ENCODE measurements around the gene CCDC200.
"Not testable (repeated sequence)": the region's sequence is repeated elsewhere in the genome, so short reads cannot be mapped to it uniquely, and the experiment has no call there.

The CCDC200 gene

DNA sequence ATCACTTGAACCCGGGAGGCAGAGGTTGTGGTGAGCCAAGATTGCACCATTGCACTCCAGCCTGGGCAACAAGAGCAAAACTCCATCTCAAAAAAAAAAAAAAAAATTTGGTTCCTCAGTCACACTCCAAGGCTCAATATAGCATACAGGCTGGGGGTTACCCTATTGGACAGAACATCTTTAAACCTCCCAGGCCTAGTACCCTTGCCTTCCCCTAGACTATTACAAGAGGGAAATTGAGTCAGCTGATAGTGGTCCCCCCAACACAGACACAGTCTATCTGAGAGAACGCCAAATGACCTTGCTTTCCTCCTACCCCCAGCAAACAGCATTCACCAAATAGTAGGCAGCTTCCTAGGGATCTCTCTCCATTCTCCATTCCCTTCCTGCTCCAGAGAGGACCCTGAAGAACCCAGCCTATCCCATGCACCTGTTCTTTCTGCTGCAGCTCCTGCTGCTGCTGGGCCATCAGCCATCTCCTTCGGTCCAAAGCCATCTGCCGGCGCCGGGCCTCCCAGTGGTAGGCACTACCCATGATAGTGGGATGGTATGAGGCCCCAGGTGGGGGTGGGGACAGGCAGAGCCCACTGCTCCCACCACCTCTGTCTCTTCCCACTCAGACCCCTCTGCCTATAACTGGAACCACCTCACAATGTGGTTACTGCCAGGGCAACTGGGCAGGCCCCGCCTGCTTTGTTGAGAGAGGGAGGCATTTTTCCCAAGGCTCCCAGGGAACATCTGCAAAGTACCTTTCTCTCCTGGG, at the start of gene CCDC200:
Gene CCDC200 (minus strand): TSS at position 604 of the 763 bp plus-strand sequence. CDS start 69 bp downstream, at position 535.
- not testable (repeated sequence) for DNase-seq (ENCODE audit: low read depth, low spot score)

DNA sequence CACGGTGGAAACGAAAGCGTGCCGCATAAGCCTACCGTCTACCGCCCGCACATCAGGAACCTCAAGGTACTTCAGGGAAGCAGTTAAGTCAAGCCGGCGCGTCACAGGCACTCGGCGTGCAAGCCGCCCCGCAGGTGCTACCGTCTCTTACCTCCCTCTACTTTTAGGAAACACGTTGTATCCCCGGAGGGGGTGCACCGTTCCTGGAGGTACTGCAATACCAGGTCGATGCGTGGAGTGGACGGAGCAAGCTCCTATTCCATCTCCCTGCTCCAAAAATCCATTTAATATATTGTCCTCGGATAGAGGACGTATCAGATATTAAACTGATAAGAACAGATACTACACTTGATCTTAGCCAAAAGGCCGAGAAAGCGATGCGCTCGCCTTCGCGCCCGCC, 44.5 kb upstream of the CCDC200 start:
- DNase-seq (ENCODE audit: low read depth, low spot score), result not testable (repeated sequence)

DNA sequence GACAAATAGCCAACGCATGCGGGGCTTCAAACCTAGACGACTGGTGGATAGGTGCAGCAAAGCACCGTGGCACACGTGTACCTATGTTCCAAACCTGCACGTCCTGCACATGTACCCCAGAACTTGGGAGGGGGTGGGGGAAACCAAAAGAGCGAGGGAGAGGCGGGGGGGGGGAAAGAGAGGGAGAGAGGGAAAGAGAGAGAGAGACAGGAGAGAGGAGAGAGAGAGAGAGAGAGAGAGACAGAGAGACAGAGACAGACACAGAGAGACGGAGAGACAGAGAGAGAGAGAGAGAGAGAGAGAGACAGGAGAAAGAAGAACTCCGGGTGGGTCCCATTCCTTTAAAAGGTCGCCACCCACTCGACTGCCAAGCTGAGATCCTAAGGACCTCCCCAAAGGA, 44.1 kb upstream of the CCDC200 start:
- not testable (repeated sequence) for DNase-seq (ENCODE audit: low read depth, low spot score)

DNA sequence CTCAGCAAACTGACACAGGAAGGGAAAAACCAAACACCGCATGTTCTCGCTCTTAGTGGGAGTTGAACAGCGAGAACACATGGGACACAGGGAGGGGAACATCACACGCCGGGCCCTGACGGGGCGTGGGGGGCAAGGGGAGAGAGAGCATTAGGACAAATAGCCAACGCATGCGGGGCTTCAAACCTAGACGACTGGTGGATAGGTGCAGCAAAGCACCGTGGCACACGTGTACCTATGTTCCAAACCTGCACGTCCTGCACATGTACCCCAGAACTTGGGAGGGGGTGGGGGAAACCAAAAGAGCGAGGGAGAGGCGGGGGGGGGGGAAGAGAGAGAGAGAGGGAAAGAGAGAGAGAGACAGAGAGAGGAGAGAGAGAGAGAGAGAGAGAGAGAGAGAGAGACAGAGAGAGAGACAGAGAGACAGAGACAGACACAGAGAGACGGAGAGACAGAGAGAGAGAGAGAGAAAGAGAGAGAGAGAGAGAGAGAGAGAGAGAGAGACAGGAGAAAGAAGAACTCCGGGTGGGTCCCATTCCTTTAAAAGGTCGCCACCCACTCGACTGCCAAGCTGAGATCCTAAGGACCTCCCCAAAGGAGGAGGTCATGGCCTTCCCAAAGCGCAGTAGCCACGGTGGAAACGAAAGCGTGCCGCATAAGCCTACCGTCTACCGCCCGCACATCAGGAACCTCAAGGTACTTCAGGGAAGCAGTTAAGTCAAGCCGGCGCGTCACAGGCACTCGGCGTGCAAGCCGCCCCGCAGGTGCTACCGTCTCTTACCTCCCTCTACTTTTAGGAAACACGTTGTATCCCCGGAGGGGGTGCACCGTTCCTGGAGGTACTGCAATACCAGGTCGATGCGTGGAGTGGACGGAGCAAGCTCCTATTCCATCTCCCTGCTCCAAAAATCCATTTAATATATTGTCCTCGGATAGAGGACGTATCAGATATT, 42.4 kb upstream of the CCDC200 start:
- DNase-seq (ENCODE audit: low read depth, low spot score), result not testable (repeated sequence)

DNA sequence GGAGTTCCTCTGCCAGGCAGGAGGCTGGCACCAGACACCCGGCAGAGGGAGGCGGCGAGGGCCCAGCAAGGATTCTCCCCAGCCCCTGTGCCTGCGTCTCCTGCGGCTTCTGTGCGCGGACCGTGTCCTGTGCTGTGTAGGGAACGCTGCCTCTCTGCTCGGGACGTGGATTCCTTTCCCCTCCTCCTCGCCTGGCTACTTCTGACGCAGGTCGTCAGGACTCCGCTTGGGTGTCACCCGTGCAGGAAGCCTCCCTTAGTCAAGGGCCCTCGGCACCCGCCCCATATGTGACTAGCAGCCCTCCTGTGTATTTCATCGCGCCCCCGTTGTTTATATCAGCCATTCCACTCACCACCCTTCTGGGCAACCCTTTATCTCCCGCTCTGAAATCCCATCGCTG, 18.0 kb upstream of the CCDC200 start:
- DNase-seq (ENCODE audit: low read depth, low spot score), result not testable (repeated sequence)

DNA sequence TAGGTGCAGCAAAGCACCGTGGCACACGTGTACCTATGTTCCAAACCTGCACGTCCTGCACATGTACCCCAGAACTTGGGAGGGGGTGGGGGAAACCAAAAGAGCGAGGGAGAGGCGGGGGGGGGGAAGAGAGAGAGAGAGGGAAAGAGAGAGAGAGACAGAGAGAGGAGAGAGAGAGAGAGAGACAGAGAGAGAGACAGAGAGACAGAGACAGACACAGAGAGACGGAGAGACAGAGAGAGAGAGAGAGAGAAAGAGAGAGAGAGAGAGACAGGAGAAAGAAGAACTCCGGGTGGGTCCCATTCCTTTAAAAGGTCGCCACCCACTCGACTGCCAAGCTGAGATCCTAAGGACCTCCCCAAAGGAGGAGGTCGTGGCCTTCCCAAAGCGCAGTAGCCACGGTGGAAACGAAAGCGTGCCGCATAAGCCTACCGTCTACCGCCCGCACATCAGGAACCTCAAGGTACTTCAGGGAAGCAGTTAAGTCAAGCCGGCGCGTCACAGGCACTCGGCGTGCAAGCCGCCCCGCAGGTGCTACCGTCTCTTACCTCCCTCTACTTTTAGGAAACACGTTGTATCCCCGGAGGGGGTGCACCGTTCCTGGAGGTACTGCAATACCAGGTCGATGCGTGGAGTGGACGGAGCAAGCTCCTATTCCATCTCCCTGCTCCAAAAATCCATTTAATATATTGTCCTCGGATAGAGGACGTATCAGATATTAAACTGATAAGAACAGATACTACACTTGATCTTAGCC, 12.4 kb upstream of the CCDC200 start:
- not testable (repeated sequence) for DNase-seq (ENCODE audit: low read depth, low spot score)

DNA sequence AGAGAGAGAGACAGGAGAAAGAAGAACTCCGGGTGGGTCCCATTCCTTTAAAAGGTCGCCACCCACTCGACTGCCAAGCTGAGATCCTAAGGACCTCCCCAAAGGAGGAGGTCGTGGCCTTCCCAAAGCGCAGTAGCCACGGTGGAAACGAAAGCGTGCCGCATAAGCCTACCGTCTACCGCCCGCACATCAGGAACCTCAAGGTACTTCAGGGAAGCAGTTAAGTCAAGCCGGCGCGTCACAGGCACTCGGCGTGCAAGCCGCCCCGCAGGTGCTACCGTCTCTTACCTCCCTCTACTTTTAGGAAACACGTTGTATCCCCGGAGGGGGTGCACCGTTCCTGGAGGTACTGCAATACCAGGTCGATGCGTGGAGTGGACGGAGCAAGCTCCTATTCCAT, 11.2 kb upstream of the CCDC200 start:
- not testable (repeated sequence) for DNase-seq (ENCODE audit: low read depth, low spot score)

DNA sequence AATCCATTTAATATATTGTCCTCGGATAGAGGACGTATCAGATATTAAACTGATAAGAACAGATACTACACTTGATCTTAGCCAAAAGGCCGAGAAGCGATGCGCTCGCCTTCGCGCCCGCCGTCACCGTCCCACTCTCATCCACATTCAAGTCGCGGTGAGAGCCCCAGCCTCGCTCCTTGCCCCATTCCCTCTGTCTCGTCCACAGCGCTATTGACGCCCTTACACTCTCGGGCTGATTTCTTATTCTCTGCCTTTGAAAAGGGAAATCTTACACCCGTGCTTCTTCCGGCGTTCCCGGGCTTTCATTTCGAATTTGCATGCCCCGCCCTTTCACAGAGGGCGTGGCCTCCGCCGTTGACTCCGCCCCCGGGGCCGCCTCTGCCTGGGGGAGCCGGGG, 5.5 kb upstream of the CCDC200 start, which contains the start of gene RNU2-1:
Gene RNU2-1 (minus strand): TSS at position 101 of the 400 bp plus-strand sequence.
- DNase-seq (ENCODE audit: low read depth, low spot score), result not testable (repeated sequence)

DNA sequence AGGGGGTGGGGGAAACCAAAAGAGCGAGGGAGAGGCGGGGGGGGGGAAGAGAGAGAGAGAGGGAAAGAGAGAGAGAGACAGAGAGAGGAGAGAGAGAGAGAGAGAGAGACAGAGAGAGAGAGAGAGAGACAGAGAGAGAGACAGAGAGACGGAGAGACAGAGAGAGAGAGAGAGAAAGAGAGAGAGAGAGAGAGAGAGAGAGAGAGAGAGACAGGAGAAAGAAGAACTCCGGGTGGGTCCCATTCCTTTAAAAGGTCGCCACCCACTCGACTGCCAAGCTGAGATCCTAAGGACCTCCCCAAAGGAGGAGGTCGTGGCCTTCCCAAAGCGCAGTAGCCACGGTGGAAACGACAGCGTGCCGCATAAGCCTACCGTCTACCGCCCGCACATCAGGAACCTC, 4.8 kb upstream of the CCDC200 start:
- not testable (repeated sequence) for DNase-seq (ENCODE audit: low read depth, low spot score)

DNA sequence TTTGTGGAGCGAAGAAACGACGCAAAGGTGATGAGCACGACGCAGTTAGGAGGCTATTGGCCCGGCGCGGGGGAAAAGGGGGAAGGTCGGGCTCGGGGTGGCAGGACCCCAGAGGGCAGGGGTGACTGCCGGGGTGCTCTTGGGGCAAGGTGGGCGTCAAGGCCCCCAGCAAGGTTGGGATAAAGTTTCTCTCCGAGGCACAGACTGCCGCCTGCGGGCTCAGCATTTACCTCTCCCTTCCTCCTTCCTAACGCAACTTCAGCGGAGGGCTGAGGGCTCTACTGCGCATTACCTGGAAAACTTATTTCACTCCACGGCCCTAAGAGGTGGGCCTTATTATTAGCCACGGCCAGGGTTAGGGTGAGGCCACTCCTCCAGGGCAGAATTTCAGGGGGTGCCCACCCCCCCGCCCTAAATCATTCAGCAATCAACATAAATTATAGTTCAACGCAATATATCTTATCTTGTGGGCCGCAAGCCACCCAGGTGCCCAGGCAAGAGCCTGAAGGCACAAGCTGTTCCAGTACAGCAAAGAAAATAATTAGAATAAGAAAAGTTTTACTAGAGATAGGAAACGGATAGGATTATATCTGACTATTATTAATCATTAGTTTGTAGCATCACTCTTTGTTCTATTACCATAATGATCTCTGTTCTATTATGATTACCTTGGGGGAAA, 3.7 kb upstream of the CCDC200 start:
- DNase-seq (ENCODE audit: low read depth, low spot score), result not testable (repeated sequence)

DNA sequence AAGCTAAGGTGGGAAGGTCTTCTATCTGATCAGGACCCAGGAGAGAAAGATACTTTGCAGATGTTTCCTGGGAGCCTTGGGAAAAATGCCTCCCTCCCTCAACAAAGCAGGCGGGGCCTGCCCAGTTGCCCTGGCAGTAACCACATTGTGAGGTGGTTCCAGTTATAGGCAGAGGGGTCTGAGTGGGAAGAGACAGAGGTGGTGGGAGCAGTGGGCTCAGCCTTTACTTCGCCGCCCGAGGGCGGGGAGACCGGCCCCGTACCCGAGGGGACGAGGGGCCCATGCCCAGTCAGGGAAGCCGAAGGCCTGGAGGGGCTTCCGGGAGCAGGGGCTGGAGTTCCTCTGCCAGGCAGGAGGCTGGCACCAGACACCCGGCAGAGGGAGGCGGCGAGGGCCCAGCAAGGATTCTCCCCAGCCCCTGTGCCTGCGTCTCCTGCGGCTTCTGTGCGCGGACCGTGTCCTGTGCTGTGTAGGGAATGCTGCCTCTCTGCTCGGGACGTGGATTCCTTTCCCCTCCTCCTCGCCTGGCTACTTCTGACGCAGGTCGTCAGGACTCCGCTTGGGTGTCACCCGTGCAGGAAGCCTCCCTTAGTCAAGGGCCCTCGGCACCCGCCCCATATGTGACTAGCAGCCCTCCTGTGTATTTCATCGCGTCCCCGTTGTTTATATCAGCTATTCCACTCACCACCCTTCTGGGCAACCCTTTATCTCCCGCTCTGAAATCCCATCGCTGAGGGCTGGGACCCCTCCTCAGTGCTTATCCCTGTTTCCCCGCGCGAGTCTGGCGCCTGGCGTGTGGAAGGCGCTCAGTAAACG, 3.0 kb upstream of the CCDC200 start:
- not testable (repeated sequence) for DNase-seq (ENCODE audit: low read depth, low spot score)

DNA sequence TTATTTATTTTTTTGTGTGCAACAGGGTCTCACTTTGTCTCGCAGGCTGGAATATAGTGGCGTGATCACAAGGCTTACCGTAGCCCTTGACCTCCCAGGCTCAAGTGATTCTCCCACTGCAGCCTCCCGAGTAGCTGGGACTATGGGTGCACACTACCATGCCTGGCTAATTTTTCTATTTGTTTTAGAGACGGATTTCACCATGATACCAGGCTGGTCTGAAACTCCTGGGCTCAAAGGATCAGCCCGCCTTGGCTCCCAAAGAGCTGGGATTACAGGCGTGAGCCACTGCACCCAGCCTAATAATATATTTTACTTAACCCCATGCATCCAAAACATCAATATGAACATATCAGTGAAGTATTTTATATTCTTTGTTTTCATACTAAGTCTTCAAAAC, 2.0 kb downstream of the CCDC200 start:
- DNase-seq (ENCODE audit: low read depth, low spot score), result no peak

DNA sequence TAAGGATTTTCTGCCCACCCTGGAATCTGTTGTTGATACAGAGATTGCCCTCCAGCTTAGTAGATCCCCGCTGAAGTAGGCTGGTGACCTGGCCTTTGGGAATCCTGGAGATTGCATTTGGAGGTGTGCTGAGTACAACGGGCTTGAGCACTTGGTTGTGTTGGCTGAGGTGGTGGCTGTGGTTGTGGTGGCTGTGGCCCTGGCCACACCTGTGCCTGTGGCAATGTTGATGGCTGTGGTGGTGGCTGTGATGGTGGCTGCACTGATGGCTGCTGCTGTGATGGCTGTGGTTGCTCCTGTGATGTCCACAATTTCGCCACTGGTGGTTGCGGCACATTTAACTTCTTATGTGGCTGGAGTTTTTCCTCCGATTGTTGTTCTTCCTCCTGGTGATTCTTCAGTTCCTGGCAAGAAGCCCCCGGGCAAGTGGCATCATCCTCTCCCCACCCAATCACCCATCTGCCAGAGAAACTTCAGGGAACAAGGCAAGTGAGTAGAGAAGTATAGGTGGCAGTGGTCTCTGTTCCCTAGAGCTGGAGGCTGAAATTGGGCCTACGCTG, 4.2 kb downstream of the CCDC200 start:
- no peak for DNase-seq (ENCODE audit: low read depth, low spot score)

DNA sequence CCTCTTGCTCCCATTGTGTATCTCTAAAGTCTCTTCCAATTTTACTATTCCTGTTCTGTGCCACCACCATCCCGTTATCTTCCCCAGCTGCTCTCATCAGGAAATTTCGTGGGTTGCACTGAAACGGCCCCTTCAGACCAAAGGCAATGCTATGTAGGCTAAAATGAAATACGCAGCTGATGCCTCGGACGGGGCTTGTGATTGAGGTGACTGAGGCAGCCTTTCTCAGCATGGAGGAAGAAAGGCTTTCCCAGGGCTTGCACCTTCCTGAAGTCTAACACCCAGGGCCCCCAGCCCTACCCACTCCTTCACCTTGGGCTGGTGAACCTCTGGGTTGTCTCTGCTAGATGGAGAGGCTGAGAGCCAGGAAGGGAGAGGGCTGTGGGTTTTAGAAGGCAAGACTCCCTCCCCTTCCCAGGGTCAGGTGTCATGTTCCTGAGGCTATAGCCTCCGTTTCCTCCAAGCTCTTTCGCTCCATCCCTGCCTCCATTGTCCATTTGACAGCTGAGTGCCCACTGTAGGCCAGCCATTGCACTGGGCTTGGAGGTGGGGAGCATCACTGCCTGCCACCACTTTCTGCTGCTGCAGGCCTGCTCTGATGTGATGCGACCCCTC, 7.8 kb downstream of the CCDC200 start:
- DNase-seq (ENCODE audit: low read depth, low spot score), result no peak

DNA sequence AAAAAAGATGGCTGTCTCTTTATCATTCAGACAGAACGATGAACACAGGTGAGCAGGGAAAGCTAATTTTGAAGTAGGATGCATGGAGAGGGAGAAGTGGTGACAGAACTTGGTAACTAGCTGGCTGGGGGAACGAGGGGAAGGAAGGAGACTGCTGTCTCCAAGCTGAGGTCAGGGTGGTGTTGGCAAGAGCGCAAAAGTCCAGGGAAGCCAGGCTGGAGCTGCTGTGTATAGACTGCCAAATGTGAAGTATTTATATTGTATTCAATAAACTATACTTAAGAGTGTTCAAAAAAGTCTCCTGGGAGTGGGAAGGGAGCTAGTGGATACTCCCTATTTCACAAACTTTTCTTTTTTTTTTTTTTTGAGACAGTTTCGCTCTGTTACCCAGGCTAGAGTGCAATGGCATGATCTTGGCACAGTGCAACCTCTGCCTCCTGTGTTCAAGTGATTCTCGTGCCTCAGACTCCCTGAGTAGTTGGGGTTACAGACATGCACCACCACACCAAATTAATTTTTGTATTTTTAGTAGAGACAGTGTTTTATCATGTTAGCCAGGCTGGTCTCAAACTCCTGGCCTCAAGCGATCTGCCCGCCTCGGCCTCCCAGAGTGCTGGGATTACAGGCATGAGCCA, 8.6 kb downstream of the CCDC200 start:
- no peak for DNase-seq (ENCODE audit: low read depth, low spot score)

DNA sequence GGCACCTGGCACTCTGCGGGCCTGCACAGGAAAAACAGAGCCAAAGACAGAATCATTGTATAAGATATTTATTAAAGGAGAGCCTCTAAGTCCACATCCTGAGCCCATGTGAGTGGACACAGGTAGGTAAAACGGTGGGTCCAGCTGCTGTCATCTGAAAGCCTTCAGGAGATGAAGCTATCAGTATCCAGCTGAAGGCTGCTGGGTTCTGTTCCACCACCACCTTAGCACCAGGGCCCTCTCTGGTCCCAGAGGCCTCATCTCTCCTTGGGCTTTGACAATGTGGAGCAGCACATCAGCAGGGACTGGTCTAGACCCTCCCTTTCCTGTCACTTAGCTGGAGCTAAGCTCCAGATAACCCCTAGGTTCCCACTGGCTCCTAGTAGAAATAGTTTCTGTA, 9.4 kb downstream of the CCDC200 start:
- DNase-seq (ENCODE audit: low read depth, low spot score), result no peak

DNA sequence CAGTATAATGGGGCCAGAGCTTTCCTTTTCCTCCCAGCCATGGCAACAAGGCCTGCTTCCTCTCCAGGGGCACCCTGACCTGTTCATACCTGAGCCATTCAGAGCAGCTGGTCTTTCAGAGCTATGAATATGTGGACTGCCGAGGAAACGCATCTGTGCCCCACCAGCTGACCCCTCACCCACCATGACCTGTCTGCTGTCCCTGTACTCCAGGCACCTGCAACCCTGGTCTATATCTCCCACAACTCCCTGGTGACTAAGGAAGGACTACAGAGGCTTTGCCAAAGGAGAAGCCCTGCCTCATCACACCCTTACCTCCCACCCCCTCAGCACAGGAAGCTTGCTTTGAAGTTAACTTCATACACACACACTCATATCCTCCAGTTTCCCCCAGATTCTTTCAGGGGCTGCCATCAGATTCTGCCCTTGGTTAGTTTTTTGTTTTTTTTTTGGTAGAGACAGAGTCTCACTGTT, 10.8 kb downstream of the CCDC200 start:
- no peak for DNase-seq (ENCODE audit: low read depth, low spot score)

DNA sequence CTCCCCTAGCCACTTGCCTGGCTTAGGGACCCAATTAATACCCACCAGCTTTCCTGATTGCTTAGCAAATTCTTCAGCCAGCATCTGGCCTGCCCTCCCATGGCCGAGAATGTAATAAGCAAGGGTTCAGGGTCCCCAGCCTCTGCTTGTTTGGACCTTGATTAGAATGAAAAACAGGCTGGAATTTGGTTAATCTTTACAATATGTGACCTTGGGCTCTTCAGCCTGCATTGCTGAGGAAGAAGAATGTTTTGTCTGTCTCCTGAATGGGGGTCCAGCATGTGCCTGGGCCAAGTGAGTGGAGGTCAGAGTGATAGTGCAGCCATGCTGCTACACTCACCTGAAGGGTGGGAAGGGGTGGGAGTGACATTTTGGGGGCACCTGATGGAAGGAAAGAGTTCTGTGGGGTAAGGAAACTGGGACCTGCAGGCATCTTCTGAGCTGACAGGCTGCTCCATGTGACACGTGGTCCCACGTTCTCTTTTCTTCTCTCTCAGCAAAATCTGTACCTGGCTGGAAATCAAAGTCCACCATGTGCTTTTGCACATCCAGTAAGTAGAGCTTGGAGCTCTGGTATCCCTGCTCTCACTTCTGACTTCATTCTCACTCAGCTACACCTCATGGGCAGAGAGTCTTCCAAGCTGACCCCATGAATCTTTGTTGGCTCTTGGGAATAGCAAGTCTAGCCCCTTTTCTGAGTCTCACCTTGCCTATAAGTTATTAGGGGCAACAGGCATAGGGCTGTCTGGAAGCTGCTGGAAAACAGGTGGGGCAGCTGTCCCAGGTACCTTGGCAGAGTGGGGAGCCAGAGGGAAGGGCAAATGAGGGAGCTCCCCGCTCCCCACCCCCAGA, 11.4 kb downstream of the CCDC200 start:
- no peak for DNase-seq (ENCODE audit: low read depth, low spot score)
